Right hindlimb (tissue), 1 donor: Measurements from ENCODE around the gene STAG1.

Experiments used
- DNase-seq: peaks from one replicate; pipeline ENCODE4 v3.0.0-alpha.2; 2018

The STAG1 gene

DNA sequence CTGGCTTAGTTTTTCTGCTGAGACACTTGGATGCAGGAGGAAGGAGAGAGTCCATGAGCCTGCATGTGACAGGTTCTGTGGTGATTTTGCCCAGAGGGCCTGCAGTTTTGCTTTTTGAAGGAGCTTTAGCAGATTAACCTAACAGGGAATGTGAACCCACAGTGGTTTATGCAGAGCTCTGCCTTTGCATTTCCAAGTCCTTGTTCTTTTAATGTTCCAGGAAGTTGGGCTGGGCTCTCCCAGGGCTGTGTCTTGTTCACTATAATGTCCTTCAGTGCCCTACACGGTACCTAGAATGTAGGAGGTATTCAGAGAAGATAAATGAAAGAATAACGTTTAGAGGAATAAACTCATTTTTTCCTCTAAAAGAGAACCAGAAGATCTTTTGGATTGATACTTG lies 451.7 kb downstream of the STAG1 start:
- DNase-seq: no peak

DNA sequence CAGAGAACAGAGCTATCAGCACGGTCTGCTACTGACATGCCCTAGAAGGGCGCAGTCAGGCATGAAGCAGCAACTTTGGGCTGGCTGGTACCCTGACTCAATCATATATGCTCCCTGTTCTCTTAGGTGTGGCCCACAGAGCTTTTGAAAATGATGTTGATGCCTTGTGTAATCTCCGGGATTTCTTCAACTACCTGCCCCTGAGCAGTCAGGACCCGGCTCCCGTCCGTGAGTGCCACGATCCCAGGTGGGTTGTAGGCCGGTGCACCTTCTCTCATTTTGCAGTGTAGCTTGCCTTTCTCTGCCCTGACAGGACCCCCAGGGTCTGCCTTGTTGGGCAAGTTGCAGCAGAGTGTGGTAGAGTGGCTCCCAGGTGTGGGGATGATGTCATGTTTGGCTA lies 454.4 kb downstream of the STAG1 start:
- no peak for DNase-seq

DNA sequence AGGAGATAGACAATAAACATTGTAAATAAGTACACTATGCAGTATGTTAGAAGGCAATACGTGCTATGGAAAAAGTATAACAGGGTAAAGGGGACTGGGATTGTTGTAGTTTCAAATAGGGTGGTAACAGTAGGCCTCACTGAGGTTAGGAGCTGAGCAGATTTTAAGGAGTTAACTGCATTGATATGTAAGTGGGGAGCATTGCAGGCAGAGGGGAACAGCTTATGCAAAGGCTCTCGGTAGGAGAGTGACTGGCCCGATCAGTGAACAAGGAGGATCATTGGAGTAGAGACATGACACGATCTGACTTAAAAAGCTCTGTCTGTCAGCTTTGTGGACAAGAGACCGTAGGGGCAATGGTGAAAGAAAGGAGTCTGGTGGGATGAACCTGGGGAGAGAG lies 455.2 kb downstream of the STAG1 start:
- no peak for DNase-seq

DNA sequence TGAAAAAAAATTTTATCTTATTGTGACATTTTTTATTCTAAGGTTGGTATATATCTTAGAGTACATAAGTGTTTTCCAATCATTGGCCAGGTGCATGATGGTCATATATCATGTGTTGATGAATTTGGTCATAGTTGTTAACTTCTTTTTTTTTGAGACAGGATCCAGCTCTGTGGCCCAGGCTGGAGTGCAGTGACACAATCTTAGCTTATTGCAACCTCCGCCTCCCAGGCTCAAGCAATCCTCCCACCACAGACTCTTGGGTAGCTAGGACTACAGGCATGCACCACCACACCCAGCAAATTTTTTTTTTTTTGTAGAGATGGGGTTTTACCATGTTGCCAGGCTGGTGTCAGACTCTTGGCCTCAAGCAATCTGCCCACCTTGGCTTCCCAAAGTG lies 458.0 kb downstream of the STAG1 start:
- no peak for DNase-seq

DNA sequence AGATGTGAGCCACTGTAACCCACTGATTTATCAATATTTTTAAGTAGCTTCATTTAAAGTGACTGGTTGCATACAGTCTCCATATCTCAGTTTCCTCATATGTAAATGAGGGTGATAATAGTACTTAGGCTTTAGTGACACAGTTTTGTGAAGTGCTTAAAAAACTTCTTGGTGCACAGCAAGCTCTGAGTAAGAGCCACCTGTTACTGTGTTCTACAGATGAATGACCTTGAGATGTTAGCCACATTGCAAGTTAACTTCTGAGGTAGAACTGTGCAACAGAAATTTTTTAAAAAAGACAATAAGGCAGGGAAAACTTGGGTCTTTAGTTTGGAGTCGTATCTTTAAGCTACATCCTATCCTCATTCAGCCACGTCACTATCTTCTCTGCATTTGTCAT lies 458.9 kb downstream of the STAG1 start:
- DNase-seq: no peak

DNA sequence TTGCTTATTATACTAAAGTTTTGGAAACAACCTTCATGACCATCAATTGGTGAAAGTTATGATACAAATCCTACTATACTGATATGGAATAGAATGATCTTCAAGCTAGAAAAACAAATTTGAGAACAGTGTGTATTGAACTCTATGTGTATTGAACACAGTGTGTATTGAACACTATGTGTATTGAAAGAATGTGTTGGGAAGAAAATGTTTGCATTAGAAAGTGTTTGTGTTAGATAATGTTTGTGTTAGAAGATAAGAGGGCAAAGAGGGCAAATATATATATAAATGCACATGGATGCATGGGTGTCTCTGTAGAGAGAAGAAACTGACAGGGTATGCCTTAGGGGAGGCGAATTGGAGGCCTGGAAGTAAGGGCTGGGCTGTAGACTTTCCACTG lies 459.7 kb downstream of the STAG1 start:
- DNase-seq: no peak

DNA sequence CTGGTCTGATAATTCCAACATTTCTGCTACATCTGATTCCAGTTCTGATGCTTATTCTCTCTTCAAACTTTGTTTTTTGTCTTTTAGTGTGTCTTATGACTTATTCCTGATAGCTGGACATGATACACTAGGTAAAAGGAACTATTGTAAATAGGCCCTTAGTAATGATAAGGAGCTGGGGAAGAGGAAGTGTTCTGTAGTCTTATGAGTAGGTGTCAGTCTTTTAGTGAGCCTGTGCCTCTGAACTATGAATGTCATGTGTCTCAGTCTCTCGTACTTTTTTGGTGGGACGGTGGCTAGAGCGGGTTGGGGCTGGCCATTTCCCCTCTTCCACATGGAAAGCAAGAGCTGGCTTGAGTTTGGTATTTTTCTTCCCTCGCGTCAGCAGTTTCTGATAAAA lies 460.9 kb downstream of the STAG1 start:
- DNase-seq: no peak
